ENCODE measurements around the gene DNAI2.

- TF ChIP-seq CTCF (IDR thresholded peaks at IDR 0.05) (no peak), ZNF138 (CRISPR knock-in tag; conservative IDR thresholded peaks at IDR 0.05) (no peak), ATF2 (CRISPR knock-in tag; IDR thresholded peaks at IDR 0.05; ENCODE audit: borderline replicate concordance, low read depth) (no peak), ZNF512 (CRISPR knock-in tag; IDR thresholded peaks at IDR 0.05; ENCODE audit: borderline replicate concordance) (no peak), ZNF423 (CRISPR knock-in tag; IDR thresholded peaks at IDR 0.05) (no peak), TEAD1 (CRISPR knock-in tag; IDR thresholded peaks at IDR 0.05) (no peak), ATF6 (CRISPR knock-in tag; IDR thresholded peaks at IDR 0.05) (no peak), JUN (CRISPR knock-in tag; IDR thresholded peaks at IDR 0.05) (no peak)
Observed at GRCh38 chr17:74360899-74361229, 86.8 kb downstream of the DNAI2 start.

Data from WTC11 (cell line).